ENCODE results near the gene MEGF8.

The MEGF8 gene

DNA sequence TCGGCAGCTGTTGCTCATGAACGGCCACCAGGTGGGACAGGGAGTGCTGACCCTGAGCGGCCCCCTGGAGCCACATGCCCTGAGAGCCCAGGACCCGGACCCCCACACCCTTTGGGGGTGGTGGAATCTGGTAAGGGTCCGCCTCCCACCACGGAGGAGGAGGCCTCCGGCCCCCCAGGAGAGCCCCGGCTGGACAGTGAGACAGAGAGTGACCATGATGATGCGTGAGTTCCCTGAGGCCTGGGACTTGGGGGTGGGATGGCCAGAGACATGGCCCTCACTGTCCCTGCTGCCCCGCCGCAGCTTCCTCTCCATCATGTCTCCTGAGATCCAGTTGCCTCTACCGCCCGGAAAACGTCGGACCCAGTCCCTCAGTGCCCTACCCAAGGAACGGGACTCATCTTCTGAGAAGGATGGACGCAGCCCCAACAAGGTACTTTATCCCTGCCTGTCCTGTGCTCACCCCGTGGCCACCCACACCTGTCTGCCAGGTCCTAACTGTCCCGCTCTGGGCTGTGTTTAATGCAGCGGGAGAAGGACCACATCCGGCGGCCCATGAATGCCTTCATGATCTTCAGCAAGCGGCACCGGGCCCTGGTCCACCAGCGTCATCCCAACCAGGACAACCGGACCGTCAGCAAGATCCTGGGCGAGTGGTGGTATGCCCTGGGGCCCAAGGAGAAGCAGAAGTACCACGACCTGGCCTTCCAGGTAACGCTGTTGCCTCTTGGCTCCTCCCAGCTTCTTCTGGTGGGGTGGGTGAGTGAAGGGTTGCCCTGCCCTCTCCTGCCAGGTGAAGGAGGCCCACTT, 38.2 kb upstream of the MEGF8 start:
- no peak for DNase-seq (ENCODE audit: low read depth in 2 of 2)

DNA sequence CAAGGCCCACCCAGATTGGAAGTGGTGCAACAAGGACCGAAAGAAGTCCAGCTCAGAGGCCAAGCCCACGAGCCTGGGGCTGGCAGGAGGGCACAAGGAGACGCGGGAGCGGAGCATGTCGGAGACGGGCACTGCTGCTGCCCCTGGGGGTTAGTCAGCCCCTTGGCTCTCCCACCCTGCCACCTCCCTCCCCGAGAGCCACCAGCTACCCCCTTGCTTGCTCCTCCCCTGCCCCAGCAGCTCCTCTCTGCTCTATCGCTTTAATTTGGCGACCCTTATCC, 37.7 kb upstream of the MEGF8 start:
- DNase-seq (ENCODE audit: low read depth in 2 of 2) = no peak

DNA sequence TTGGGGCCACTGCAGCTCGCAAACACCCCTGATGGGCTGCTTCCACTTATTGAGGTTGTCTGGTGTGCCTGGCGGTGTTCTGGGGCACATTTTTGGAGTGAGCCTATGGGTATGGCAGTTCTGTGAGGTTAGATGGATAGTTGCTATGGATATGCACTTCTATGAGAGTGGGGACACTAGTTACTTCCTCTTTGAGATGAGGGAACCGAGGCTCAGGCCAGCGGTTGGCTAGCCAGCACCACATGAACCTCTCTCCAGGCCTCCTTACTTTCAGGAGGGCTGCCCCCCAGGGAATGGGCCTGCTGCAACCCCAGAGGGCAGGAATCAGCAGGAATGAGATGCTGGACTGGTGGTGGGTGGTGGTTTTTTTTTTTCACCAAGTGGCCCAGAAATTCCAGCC, 37.0 kb upstream of the MEGF8 start:
- no peak for DNase-seq (ENCODE audit: low read depth in 2 of 2)

DNA sequence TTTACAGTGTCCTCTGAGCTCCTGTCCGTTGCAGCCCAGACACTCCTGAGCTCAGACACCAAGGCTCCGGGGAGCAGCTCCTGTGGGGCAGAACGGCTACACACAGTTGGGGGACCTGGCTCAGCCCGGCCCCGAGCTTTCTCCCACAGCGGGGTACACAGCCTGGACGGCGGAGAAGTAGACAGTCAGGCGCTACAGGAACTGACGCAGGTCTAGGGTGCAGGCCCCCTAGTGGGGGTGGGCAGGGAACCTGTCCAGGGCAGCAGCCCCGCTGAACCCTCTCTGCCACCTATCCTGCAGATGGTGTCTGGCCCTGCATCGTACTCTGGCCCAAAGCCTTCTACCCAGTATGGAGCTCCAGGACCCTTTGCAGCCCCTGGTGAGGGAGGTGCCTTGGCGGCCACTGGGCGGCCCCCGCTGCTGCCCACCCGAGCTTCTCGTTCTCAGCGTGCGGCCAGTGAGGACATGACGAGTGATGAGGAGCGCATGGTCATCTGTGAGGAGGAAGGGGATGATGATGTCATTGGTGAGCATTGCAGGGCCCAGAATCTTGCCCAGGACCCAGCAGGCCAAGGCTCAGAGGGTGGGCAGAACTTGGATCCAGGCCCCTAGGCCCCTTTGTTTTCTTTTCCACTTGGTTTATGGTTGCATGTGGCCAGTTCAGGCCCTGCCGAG, 36.4 kb upstream of the MEGF8 start:
- DNase-seq (ENCODE audit: low read depth in 2 of 2) = no peak

DNA sequence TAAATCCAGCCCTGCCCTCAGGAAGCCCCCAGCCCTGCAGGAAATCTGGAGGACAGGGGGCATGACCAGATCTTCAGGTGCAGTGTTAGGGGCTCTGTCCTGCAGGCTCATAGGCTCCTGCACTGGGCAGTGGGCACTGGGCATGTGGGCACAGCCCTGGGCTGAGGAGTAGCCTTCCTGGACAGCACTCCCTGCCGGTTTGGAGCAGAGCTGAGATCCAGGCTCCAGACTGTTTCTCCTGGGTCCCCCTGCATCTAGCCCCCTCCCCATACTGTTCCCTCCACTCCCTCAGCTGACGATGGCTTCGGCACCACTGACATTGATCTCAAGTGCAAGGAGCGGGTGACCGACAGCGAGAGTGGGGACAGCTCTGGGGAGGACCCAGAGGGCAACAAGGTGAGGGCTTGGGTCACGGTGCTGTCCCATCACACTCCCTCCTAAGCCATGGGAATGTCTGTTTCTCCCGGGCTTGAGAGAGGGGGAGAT, 35.8 kb upstream of the MEGF8 start:
- DNase-seq (ENCODE audit: low read depth in 2 of 2) = no peak

DNA sequence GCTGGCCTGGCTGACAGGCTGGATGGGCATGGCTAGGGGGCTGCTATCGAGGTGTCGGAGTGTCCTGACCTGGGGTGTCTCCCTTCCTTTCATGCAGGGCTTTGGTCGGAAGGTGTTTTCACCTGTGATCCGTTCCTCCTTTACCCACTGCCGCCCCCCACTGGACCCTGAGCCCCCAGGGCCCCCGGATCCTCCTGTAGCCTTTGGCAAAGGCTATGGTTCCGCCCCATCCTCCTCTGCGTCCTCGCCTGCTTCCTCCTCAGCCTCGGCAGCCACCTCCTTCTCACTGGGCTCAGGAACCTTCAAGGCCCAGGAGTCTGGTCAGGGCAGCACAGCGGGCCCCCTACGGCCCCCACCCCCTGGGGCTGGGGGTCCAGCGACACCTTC, 35.3 kb upstream of the MEGF8 start:
- DNase-seq (ENCODE audit: low read depth in 2 of 2) = no peak

DNA sequence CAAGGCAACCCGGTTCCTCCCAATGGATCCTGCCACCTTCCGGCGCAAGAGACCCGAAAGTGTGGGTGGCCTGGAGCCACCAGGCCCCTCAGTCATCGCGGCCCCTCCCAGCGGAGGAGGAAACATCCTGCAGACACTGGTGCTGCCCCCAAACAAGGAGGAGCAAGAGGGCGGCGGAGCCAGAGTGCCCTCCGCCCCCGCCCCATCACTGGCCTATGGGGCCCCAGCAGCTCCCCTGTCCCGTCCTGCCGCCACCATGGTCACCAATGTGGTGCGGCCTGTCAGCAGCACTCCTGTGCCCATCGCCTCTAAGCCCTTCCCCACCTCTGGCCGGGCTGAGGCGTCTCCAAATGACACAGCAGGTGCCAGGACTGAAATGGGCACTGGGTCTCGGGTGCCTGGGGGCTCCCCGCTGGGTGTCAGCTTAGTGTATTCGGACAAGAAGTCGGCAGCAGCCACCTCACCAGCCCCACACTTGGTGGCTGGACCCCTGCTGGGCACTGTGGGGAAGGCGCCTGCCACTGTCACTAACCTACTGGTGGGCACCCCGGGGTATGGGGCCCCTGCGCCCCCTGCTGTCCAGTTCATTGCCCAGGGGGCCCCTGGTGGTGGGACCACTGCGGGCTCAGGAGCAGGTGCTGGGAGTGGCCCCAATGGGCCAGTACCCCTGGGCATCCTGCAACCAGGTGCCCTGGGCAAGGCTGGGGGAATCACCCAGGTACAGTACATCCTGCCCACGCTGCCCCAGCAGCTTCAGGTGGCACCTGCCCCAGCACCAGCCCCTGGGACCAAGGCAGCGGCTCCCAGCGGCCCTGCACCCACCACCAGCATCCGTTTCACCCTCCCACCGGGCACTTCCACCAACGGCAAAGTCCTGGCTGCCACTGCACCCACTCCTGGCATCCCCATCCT, 34.7 kb upstream of the MEGF8 start:
- DNase-seq (ENCODE audit: low read depth in 2 of 2) = no peak

DNA sequence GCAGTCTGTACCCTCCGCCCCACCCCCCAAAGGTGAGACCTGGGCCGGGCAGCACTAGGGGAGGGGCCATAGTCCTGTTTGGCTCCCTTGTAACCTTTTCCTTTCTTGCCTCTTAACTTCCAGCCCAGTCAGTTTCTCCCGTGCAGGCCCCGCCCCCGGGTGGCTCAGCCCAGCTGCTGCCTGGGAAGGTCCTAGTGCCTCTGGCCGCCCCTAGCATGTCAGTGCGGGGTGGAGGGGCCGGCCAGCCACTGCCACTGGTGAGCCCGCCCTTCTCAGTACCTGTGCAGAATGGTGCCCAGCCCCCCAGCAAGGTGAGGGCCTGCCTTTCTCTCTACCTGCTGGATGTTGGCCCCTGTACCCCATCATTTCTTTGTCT, 34.0 kb upstream of the MEGF8 start:
- no peak for DNase-seq (ENCODE audit: low read depth in 2 of 2)

DNA sequence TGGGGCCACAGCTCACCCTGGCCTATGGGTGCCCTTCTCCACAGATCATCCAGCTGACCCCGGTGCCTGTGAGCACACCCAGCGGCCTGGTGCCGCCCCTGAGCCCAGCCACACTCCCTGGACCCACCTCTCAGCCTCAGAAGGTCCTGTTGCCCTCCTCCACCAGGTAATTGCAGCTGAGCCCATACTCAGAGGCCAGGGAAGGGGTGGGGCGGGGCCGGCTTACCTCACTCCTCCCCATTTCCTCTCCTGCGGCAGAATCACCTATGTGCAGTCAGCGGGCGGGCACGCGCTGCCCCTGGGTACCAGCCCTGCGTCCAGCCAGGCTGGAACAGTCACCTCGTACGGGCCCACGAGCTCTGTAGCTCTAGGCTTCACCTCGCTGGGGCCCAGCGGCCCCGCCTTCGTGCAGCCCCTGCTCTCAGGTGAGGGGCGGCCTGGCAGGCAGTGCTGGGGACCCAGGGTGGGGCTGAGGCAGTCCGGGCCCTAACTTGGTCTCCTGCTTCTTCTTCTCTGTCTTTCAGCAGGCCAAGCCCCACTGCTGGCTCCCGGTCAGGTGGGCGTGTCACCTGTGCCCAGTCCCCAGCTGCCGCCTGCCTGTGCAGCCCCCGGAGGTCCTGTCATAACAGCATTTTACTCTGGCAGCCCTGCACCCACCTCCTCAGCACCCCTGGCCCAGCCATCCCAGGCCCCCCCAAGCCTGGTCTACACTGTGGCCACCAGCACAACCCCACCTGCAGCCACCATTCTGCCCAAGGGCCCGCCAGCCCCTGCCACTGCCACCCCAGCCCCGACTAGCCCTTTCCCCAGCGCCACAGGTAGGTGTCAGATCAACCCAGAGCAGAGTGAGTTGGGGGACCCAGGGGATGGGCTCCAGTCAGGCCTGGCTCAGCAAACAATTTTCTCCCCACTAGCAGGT, 33.1 kb upstream of the MEGF8 start:
- no peak for DNase-seq (ENCODE audit: low read depth in 2 of 2)

DNA sequence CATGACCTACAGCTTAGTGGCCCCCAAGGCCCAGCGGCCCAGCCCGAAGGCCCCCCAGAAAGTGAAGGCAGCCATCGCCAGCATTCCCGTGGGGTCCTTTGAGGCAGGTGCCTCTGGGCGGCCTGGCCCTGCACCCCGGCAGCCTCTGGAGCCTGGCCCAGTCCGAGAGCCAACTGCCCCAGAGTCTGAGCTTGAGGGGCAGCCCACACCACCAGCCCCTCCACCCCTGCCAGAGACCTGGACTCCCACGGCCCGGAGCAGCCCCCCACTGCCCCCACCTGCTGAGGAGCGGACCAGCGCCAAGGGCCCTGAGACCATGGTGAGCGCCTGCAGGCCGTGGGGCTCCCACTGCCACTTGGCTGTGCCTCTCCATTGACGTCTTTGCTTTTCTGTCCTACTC, 32.5 kb upstream of the MEGF8 start:
- DNase-seq (ENCODE audit: low read depth in 2 of 2) = no peak

DNA sequence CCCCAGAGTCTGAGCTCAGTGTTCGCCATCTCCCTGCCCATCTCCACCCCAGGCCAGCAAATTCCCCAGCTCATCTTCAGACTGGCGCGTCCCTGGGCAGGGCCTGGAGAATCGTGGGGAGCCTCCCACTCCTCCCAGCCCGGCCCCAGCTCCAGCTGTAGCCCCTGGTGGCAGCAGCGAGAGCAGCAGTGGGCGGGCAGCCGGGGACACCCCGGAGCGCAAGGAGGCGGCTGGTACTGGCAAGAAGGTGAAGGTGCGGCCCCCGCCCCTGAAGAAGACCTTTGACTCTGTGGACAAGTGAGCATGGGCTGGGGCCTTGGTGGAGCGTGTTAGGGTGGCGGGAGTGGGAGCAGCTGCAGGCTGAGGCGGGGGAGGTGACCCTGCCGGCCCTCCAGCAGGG, 31.9 kb upstream of the MEGF8 start:
- DNase-seq (ENCODE audit: low read depth in 2 of 2) = no peak

DNA sequence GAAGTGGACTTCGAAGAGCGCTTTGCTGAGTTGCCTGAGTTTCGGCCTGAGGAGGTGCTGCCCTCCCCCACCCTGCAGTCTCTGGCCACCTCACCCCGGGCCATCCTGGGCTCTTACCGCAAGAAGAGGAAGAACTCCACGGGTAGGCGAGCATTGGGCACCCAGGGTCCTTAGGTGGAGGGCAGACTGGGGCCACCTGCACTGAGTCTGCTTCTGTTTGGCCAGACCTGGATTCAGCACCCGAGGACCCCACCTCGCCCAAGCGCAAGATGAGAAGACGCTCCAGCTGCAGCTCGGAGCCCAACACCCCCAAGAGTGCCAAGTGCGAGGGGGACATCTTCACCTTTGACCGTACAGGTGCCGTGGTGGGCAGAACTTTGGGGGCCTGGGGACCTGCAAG, 31.5 kb upstream of the MEGF8 start:
- no peak for DNase-seq (ENCODE audit: low read depth in 2 of 2)

DNA sequence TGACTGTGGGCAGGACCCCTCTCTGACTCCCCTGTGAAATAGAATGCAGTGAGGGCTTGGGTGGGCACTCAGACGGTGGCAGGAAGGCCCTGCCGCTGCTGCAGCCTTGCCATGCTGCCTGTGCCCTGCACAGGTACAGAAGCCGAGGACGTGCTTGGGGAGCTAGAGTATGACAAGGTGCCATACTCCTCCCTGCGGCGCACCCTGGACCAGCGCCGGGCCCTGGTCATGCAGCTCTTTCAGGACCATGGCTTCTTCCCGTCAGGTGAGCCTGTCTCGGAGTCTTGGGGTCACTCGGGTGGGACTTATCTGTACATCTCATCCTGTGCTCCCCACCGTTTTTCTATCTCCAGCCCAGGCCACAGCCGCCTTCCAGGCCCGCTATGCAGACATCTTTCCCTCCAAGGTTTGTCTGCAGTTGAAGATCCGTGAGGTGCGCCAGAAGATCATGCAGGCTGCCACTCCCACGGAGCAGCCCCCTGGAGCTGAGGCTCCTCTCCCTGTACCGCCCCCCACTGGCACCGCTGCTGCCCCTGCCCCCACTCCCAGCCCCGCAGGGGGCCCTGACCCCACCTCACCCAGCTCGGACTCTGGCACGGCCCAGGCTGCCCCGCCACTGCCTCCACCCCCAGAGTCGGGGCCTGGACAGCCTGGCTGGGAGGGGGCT, 30.8 kb upstream of the MEGF8 start:
- no peak for DNase-seq (ENCODE audit: low read depth in 2 of 2)

DNA sequence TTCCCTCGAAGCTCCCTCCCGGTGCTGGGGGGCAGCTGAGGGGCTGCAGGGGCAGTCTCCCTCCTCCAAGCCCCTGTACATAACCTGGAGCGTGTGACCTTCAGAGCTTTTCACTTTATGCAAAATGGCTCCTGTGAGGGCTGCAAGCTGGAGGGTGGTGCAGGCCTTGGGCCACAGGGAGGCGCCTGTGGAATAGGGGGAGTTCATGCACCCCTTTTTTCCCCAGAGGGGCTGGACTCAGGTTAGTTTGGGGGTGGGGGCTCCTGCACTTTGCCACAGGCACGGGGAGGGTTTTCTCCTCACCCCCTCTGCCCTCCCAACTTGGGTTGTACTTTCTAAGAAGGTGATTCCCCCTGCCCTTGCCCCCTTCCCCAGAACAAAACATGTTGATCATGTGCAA, 30.1 kb upstream of the MEGF8 start:
- no peak for DNase-seq (ENCODE audit: low read depth in 2 of 2)

DNA sequence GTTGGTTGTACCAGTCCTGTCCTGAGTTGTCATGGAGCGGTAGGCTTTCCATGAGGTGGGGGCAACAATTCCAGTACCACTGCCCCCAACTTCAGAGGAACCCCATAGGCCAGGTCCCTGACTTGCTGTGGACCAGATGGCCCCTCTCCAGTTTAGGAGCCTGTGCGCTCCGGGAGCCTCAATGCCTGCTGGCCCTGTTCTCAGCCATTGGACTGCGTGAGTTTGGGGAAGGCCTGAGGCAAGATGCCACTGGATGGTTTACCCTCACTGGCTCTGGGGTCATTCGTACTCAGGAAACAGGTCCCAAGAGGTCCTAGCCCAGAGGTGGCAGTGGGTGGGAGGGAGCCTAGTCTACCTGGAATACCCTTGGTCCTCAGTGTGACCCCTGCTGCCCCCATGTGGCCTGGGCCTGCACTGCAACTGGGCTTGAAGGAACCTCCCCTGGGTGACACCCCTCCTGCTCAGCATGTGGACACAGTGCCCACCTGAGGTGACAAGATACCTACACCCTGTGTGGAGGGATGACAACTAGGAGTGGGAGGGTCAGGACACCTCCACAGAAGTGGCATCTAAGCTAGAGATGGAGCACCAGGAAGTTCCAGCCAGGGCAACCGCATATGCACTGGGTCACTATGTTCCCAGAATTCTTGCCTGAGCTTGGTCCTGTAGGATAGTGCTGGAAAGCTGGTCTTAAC, 29.5 kb upstream of the MEGF8 start:
- DNase-seq (ENCODE audit: low read depth in 2 of 2) = peak; percentile 80 to 91

DNA sequence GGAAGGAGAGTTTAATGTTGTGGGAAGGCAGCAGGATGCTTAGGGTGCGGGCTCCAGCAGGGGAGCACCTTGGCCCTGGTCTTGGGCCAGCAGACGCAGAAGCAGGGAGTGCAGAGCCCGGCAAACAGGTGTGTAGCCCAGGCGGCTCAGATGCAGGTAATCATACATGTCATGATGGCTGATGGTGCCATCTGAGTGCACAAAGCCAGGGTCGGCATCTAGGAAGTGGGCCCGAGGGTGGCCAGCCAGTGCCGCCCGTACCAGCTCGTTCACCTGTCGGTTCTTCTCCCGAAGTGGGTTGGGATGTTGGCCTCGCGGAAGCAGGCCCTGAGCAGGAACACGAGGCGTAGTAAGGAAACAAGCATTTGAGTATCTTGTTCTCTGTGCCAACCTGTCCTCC, 28.4 kb upstream of the MEGF8 start:
- DNase-seq (ENCODE audit: low read depth in 2 of 2) = no peak

DNA sequence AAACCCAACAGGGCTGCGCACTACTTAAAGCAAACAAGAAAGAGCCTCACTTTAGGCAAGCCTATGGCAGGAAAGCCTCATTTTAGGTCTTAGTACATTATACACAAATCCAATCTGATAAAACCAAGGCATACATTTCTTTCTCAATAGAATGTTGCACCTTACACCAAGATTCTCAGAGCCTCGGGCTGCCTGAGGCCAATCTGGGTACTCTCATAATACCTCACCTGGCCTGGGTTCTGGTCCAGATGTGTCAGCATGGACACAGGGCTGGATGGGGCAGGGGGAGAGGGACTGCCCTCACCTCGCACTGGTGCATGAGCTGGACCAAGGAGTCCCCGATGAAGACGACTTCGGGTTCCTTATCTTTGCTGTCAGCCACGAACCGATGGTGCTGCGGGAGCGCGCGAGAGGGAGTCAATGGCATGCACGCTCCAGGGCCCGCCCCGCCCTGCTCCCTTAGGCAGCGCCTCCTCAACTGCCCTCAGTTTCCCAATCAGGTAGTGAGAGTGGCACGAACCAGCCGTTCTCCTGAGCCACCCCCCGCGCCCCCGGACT, 23.7 kb upstream of the MEGF8 start, which contains the start of gene PRR19:
Gene PRR19, plus strand, starts transcription at position 487 of the 558 bp plus-strand sequence. CDS start 7,453 bp downstream, outside the sequence.
- no peak for DNase-seq (ENCODE audit: low read depth in 2 of 2)

DNA sequence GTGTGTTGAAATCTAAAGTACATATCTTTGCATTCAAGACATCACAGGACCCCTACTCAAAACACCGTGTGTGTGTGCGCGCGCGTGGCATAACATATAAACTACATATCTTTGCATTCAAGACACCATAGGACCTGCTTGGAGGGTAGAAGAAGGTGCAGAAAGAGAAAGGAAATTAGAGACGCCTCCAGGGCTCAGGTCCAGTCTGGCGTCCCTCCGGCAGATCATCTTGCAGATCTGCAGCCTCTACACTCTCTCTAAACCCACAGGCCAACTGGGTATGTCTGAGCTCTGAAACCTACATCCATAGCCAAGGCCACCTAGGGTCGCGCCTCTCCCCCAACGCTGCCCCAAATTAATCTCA, 22.4 kb upstream of the MEGF8 start:
- no peak for DNase-seq (ENCODE audit: low read depth in 2 of 2)

DNA sequence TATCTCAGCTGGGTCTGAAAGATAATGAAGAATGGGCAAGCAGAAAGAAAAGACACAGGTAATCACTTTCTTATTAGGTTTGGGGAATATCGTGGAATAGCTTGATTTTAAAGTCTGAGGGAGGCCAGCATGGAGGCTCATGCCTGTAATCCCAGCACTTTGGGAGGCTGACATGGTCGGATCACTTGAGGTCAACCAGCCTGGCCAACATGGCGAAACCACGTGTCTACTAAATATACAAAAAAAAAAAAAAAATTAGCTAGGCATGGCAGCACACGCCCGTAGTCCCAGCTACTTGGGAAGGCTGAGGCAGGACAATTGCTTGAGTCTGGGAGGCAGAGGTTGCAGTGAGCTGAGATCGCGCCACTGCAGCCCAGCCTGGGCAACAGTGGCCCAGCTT, 21.6 kb upstream of the MEGF8 start:
- no peak for DNase-seq (ENCODE audit: low read depth in 2 of 2)

DNA sequence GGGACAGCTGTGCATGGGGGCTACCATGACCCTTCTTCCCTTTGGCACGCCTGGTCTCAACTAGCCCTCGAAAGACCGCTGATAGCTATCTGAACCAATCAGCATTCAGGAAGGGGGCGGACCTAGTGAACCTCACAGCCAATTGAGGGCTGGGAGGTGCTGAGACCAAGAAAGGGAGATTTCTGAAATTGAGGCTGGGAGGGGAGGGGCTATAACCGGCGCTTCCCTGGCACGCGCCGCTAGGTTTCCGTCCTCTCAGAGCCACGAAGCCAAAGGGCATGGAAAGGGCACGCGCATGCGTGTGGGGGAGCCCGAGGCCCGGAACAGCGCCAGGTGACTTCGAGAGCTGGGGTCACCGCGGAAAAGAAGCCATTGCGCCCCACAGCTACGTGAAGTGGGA, 18.8 kb upstream of the MEGF8 start:
- no peak for DNase-seq (ENCODE audit: low read depth in 2 of 2)
